G401.6 (cell line): ENCODE results near the gene EEF1A1.
"Not testable (repeated sequence)": the region's sequence is repeated elsewhere in the genome, so short reads cannot be mapped to it uniquely, and the experiment has no call there.

Source experiments
- FAIRE-seq: peaks from 2 replicates; lab custom pipeline; 2012; peaks lifted over from hg19 to GRCh38; lab: Jason Lieb, UNC

The EEF1A1 gene

DNA sequence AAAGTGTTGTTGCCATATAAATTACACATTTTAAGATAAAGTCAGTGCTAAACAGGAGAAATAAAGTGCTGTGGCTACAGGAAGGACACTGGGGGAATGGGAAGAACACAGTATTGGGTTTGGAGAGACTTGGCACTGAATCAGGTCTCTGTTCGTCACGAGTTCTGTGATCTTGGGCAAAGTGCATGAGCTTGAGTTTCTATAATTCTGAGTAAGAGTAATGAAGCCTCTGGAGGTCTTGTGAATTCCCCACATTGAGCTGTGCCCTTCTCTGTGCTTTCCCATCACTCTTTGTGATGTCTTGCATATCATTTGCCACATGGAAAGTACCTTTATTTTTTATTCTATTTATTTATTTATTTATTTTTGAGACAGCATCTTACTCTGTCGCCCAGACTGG, 16.8 kb upstream of the EEF1A1 start:
- FAIRE-seq = no peak

- no peak for FAIRE-seq
Measured at GRCh38 chr6:73534628-73535027, 13.8 kb upstream of the EEF1A1 start.

GRCh38 chr6:73532293-73532692, 11.5 kb upstream of the EEF1A1 start:
- FAIRE-seq = no peak

DNA sequence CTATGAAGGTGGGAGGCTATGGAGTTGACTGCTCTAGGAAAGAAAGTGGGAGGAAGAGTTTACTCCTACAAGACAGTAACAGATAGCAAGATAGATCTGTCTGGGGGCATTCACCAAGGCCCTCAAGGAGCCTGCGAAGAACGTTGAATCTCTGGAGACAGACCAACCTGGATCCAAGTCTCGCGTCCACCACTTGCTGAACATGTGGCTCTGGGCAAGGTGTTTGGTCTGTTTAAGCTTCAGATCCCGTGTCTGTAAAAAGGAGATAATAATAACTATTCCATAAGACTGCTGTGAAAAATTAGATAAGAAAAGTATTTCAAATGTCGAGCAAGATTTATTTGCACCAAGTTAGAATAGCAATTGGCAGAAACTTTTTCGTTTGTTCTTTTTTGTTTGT, 8.1 kb upstream of the EEF1A1 start:
- FAIRE-seq = no peak

- no peak for FAIRE-seq
Measured at GRCh38 chr6:73525546-73526330, 4.9 kb upstream of the EEF1A1 start.

GRCh38 chr6:73523434-73524123, 2.7 kb upstream of the EEF1A1 start:
- FAIRE-seq = no peak

- no peak for FAIRE-seq
Measured at GRCh38 chr6:73521351-73521985, 636 bp upstream of the EEF1A1 start.

- no peak for FAIRE-seq
Measured at GRCh38 chr6:73519926-73520687, 725 bp downstream of the EEF1A1 start.

DNA sequence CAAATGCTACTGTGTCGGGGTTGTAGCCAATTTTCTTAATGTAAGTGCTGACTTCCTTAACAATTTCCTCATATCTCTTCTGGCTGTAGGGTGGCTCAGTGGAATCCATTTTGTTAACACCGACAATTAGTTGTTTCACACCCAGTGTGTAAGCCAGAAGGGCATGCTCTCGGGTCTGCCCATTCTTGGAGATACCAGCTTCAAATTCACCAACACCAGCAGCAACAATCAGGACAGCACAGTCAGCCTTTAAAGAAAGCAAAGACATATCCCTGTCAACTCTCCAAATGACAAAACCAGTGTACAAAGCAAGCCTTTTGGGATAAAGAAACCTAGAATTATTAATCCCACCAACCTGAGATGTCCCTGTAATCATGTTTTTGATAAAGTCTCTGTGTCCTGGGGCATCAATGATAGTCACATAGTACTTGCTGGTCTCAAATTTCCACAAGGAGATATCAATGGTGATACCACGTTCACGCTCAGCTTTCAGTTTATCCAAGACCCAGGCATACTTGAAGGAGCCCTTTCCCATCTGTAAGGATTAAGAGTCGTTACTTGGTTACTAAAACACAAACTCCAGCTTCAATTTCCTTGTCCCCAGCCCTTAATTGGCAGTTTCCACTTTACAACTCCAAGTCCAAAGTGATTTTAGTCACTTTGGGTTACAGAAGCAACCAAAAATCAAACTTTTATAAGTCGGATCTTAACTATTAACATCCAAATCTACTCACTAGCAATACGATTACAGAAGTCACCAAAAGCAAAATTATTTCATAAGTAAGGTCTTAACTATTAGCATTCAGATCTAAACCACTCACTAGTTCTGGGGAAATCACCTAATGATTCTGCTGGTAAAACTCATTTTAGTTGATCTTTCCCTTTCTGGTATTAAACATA, 1.6 kb downstream of the EEF1A1 start:
- FAIRE-seq = not testable (repeated sequence)

DNA sequence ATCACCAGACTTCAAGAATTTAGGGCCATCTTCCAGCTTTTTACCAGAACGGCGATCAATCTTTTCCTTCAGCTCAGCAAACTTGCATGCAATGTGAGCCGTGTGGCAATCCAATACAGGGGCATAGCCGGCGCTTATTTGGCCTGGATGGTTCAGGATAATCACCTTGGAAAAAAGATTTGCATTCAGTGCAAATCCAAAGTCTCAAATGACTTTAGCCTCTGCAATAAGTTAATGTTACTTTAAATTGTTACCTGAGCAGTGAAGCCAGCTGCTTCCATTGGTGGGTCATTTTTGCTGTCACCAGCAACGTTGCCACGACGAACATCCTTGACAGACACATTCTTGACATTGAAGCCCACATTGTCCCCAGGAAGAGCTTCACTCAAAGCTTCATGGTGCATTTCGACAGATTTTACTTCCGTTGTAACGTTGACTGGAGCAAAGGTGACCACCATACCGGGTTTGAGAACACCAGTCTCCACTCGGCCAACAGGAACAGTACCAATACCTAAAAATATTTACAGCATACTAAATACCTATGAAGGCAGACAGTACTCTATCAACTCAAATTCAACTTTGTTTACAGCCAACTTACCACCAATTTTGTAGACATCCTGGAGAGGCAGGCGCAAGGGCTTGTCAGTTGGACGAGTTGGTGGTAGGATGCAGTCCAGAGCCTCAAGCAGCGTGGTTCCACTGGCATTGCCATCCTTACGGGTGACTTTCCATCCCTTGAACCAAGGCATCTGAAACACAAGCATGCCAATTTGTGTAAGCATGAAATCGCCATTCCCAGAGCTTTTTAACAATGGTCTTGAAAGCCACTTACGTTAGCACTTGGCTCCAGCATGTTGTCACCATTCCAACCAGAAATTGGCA, 2.5 kb downstream of the EEF1A1 start:
- FAIRE-seq = not testable (repeated sequence)

- no peak for FAIRE-seq
Measured at GRCh38 chr6:73516514-73517489, 4.0 kb downstream of the EEF1A1 start.

- no peak for FAIRE-seq
Measured at GRCh38 chr6:73515204-73515655, 5.6 kb downstream of the EEF1A1 start.

GRCh38 chr6:73514746-73515110, 6.1 kb downstream of the EEF1A1 start:
- FAIRE-seq = no peak

GRCh38 chr6:73513496-73513854, 7.4 kb downstream of the EEF1A1 start:
- FAIRE-seq = peak; percentile 70

GRCh38 chr6:73511796-73512195, 9.0 kb downstream of the EEF1A1 start:
- FAIRE-seq = no peak

DNA sequence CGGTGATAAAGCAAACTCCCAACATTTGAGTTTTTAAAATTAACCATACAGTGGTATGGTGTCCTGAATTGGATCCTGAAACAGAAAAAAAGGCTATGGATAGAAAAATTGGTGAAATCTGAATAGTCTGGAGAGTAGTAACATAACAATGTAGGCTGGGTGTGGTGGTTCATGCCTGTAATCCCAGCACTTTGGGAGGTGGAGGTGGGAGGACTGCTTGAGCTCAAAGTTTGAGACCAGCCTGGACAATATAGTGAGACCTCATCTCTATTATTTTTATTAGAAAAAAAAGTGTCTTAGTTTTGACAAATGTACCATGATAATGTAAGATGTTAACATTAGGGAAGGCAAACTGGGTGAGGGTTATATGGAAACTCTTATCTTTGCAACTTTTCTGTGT, 11.0 kb downstream of the EEF1A1 start:
- FAIRE-seq = peak; percentile 3

DNA sequence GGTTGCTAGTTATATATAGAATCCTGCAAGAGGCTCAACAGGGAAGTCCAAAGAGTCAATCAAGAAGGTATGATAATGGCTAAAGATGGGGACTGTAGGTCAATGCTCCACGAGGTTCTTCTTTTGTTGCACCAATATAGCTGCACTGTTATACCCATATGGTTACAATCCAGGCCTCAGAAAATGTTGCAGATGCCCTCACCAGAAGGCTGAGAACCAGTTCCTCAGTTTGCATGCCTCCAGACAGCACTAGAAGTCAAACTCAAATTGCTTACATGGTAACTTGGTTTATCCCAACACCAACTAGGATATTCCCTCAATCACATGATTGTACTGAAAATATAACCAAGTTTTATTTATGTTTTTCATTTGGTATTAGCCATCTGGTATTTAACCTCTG, 12.1 kb downstream of the EEF1A1 start:
- no peak for FAIRE-seq

GRCh38 chr6:73506246-73506645, 14.6 kb downstream of the EEF1A1 start:
- no peak for FAIRE-seq

DNA sequence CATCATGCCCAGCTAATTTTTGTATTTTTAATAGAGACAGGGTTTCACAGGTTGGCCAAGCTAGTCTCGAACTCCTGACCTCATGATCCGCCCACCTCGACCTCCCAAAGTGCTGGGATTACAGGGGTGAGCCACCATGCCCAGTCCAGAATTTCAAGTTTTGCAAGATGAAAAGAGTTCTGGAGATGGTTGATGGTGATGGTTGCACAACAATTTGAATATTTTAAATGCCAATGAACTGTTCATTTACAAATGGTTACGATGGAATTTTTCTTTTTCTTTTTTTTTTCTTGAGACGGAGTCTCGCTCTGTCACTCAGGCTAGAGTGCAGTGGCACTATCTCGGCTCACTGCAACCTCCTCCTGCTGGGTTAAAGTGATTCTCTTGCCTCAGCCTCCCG, 15.1 kb downstream of the EEF1A1 start:
- not testable (repeated sequence) for FAIRE-seq
